Keratinocyte (primary cell): Measurements from ENCODE around the gene UBAC2.

Source experiments
- CTCF ChIP-seq, 3 experiments: IDR thresholded peaks in 1 of 3; conservative IDR thresholded peaks in 1 of 3; optimal IDR thresholded peaks in 1 of 3; 2 replicates in 2 of 3; 3 replicates in 1 of 3; pipeline versions ENCODE3 to v1.5.1; 2011; ENCODE audit warnings: low read length in 3 of 3, mild to moderate bottlenecking in 3 of 3, moderate library complexity in 2 of 3, control low read depth in 1 of 3, inconsistent platforms in 1 of 3; ENCODE audit not compliant: insufficient read depth in 2 of 3; ENCODE audit errors: extremely low read depth in 1 of 3
- EZH2 ChIP-seq: IDR thresholded peaks from one replicate; pipeline ENCODE4 v1.6.1; 2012; ENCODE audit warnings: inconsistent platforms, mild to moderate bottlenecking, low read length, moderate library complexity

- TF ChIP-seq CTCF (optimal IDR thresholded peaks at IDR 0.05 in 1 of 3, IDR thresholded peaks at IDR 0.05 in 1 of 3, conservative IDR thresholded peaks at IDR 0.05 in 1 of 3; ENCODE audit: extremely low read depth in 1 of 3, insufficient read depth in 2 of 3, low read length in 3 of 3) = no peak
- no peak for TF ChIP-seq EZH2
Observed at GRCh38 chr13:99341969-99342722, 141.5 kb downstream of the UBAC2 start.
